Measurements from ENCODE around the gene KLRB1.
"Not testable (repeated sequence)": the region's sequence is repeated elsewhere in the genome, so short reads cannot be mapped to it uniquely, and the experiment has no call there.

The KLRB1 gene

DNA sequence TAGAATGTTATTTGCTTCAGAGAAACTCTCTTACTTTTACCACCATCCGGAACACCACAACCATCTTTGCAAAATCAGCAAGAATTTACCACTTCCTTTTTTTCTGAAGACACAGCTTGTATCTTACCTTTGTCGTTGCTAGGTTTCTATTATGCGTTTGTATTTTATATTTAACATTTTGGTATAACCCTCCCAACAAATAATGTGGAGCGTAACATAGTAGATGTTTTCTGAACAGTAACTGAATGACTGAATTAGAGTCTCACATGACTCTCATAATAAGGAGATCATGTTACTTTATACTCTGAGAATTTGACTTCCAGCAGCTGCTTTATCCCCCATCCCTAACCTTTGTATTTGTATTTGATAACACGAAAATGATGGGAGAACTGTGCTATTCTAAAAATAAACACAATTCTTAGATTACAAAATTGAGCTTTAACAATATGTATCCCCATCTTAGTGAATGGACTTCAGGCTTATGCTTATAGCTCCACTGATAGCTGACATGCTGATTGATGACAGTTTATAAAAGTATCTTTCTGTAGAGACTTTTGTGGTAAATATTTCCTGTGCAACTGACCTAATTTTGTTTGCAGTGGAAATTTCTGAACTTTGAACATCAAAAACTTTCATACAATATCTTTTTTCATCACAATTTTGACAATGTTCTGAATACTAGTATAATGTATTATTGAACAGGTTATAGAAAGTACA, 7.9 kb upstream of the KLRB1 start:
- no peaks in the 10 kb centered on the region for H3F3A ChIP-seq (ENCODE audit: insufficient read depth, low read length)
- H3K4me2 ChIP-seq (ENCODE audit: low read length): no peak overlapping the region
- H3K9me2 ChIP-seq (ENCODE audit: low read depth, low read length): no peaks in the 10 kb centered on the region
- no peak overlapping the region for H3K27ac ChIP-seq (ENCODE audit: low read depth, low read length, poor library complexity, severe bottlenecking)
- H3K27me3 ChIP-seq (ENCODE audit: insufficient read depth, low read length): no peaks in the 10 kb centered on the region
- H3K9ac ChIP-seq (ENCODE audit: low read length): no peak overlapping the region
- H2AFZ ChIP-seq (ENCODE audit: low read length): no peak overlapping the region
- no peak for TF ChIP-seq EZH2 (IDR thresholded peaks at IDR 0.05; ENCODE audit: borderline replicate concordance, low read length)
- TF ChIP-seq, protein P1, sequence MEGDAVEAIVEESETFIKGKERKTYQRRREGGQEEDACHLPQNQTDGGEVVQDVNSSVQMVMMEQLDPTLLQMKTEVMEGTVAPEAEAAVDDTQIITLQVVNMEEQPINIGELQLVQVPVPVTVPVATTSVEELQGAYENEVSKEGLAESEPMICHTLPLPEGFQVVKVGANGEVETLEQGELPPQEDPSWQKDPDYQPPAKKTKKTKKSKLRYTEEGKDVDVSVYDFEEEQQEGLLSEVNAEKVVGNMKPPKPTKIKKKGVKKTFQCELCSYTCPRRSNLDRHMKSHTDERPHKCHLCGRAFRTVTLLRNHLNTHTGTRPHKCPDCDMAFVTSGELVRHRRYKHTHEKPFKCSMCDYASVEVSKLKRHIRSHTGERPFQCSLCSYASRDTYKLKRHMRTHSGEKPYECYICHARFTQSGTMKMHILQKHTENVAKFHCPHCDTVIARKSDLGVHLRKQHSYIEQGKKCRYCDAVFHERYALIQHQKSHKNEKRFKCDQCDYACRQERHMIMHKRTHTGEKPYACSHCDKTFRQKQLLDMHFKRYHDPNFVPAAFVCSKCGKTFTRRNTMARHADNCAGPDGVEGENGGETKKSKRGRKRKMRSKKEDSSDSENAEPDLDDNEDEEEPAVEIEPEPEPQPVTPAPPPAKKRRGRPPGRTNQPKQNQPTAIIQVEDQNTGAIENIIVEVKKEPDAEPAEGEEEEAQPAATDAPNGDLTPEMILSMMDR (IDR thresholded peaks at IDR 0.05; ENCODE audit: low read length): no peak
- H3K36me3 ChIP-seq (ENCODE audit: insufficient read depth, low read length): no peaks in the 10 kb centered on the region
- no peaks in the 10 kb centered on the region for H4K20me1 ChIP-seq (ENCODE audit: insufficient read depth, low read length)
- peaks cover 14% of the 10 kb centered on the region for H3K4me1 ChIP-seq (ENCODE audit: insufficient read depth, low read length, severe bottlenecking)
- H3K79me2 ChIP-seq (ENCODE audit: insufficient read depth, low read length): no peaks in the 10 kb centered on the region
- H3K4me3 ChIP-seq (ENCODE audit: low read depth, low read length, poor library complexity, severe bottlenecking): no peak overlapping the region
- no peaks in the 10 kb centered on the region for H3K9me3 ChIP-seq (ENCODE audit: low read length)

DNA sequence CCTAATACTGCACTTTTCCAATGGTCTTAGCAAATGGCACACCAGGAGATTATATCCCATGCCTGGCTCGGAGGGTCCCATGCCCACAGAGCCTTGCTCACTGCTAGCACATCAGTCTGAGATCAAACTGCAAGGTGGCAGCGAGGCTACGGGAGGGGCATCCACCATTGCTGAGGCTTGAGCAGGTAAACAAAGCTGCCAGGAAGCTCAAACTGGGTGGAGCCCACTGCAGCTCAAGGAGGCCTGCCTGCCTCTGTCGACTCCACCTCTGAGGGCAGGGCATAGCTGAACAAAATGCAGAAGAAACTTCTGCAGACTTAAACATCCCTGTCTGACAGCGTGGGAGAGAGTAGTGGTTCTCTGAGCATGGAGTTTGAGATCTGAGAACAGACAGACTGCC, 2.9 kb upstream of the KLRB1 start:
- H3K9ac ChIP-seq (ENCODE audit: low read length); H3K36me3 ChIP-seq (ENCODE audit: insufficient read depth, low read length); H3K4me2 ChIP-seq (ENCODE audit: low read length); H3F3A ChIP-seq (ENCODE audit: insufficient read depth, low read length); H3K79me2 ChIP-seq (ENCODE audit: insufficient read depth, low read length); H3K27me3 ChIP-seq (ENCODE audit: insufficient read depth, low read length); H2AFZ ChIP-seq (ENCODE audit: low read length); H3K27ac ChIP-seq (ENCODE audit: low read depth, low read length, poor library complexity, severe bottlenecking); H3K9me3 ChIP-seq (ENCODE audit: low read length); H3K4me3 ChIP-seq (ENCODE audit: low read depth, low read length, poor library complexity, severe bottlenecking); H3K4me1 ChIP-seq (ENCODE audit: insufficient read depth, low read length, severe bottlenecking); H4K20me1 ChIP-seq (ENCODE audit: insufficient read depth, low read length); H3K9me2 ChIP-seq (ENCODE audit: low read depth, low read length): not testable (repeated sequence)

DNA sequence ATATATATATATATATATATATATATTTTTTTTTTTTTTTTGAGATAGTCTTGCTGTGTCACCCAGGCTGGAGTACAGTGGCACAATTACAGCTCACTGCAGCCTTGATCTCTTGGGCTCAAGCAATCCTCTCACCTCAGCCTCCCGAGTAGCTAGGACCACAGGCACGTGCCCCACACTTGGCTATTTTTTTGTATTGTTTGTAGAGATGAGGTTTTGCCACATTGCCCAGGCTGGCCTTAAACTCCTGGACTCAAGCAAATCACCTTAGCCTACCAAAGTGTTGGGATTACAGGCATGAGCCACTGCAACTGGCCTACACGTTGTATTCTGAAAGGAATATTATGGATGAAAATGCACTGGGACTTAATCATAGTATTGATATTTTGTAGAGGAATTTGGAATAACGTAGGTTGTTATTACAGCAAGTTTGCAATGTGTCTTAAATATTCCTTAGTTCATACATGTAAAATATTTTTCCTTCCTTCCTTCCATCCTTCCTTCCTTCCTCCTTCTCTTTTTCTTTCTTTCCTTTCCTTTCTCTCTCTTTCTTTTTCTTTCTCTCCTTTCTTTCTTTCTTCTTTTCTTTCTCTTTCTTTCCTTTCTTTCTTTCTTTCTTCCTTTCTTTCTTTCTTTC, 862 bp downstream of the KLRB1 start:
- H3K4me3 ChIP-seq (ENCODE audit: low read depth, low read length, poor library complexity, severe bottlenecking): no peak overlapping the region
- no peaks in the 10 kb centered on the region; the same call in 1 of the 2 replicates for H3K9me2 ChIP-seq (ENCODE audit: low read depth, low read length)
- no peaks in the 10 kb centered on the region for H3K36me3 ChIP-seq (ENCODE audit: insufficient read depth, low read length)
- H3F3A ChIP-seq (ENCODE audit: insufficient read depth, low read length): no peaks in the 10 kb centered on the region
- no peaks in the 10 kb centered on the region for H3K4me1 ChIP-seq (ENCODE audit: insufficient read depth, low read length, severe bottlenecking)
- H3K27me3 ChIP-seq (ENCODE audit: insufficient read depth, low read length): no peaks in the 10 kb centered on the region
- no peak overlapping the region for H2AFZ ChIP-seq (ENCODE audit: low read length)
- H3K9ac ChIP-seq (ENCODE audit: low read length): no peak overlapping the region
- no peaks in the 10 kb centered on the region for H3K79me2 ChIP-seq (ENCODE audit: insufficient read depth, low read length)
- H4K20me1 ChIP-seq (ENCODE audit: insufficient read depth, low read length): no peaks in the 10 kb centered on the region
- TF ChIP-seq, protein P1 (IDR thresholded peaks at IDR 0.05; ENCODE audit: low read length): no peak
- TF ChIP-seq EZH2 (IDR thresholded peaks at IDR 0.05; ENCODE audit: borderline replicate concordance, low read length): no peak
- H3K4me2 ChIP-seq (ENCODE audit: low read length): no peak overlapping the region
- H3K27ac ChIP-seq (ENCODE audit: low read depth, low read length, poor library complexity, severe bottlenecking): no peak overlapping the region
- no peaks in the 10 kb centered on the region for H3K9me3 ChIP-seq (ENCODE audit: low read length)

DNA sequence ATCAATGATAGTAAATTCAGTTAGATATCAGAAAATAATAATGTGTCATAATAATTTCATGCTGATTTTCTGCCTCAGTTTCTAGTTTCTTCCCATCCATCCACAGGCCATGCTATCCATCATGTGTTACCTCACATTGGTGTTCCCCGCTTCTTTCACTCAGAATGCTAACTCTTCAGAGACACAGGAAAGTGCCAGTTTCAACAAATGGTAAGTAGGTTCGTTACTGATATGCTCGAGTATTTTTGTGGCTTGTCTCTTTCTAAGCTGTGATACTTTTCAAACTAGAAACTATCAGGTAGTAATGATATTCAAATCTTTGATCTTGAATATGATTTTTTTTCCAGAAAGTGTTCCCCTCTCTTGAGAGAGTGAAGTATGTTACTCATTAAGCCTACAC, 1.5 kb downstream of the KLRB1 start:
- Histone ChIP-seq H3K9me3 (ENCODE audit: low read length) (no peaks in the 10 kb centered on the region), H3K4me3 (ENCODE audit: low read depth, low read length, poor library complexity, severe bottlenecking) (no peak overlapping the region), H3K4me1 (ENCODE audit: insufficient read depth, low read length, severe bottlenecking) (no peaks in the 10 kb centered on the region), H3K4me2 (ENCODE audit: low read length) (no peak overlapping the region), H3K9me2 (ENCODE audit: low read depth, low read length) (no peaks in the 10 kb centered on the region; the same call in 1 of the 2 replicates), H3K36me3 (ENCODE audit: insufficient read depth, low read length) (no peaks in the 10 kb centered on the region), H3K27ac (ENCODE audit: low read depth, low read length, poor library complexity, severe bottlenecking) (no peak overlapping the region), H3F3A (ENCODE audit: insufficient read depth, low read length) (no peaks in the 10 kb centered on the region), H2AFZ (ENCODE audit: low read length) (no peak overlapping the region), H3K9ac (ENCODE audit: low read length) (no peak overlapping the region), H4K20me1 (ENCODE audit: insufficient read depth, low read length) (no peaks in the 10 kb centered on the region), H3K27me3 (ENCODE audit: insufficient read depth, low read length) (no peaks in the 10 kb centered on the region), H3K79me2 (ENCODE audit: insufficient read depth, low read length) (no peaks in the 10 kb centered on the region)
- TF ChIP-seq, protein P1 (IDR thresholded peaks at IDR 0.05; ENCODE audit: low read length): no peak
- TF ChIP-seq EZH2 (IDR thresholded peaks at IDR 0.05; ENCODE audit: borderline replicate concordance, low read length): no peak
